Purkinje cell (primary cell): ENCODE measurements around the gene CLEC2D. TPM values are rescaled to one million over a fixed set of nuclear protein-coding genes. Genes with fewer than 3 reads are reported as not detected.

Source experiments
- polyA plus RNA-seq: library from polyadenylated mRNA; unstranded; fragments of >200 nt; fragmentation: Nextera tagmentation; gene quantifications from 2 replicates; pipeline ENCODE4 v1.2.1, GENCODE V29; 2014

Gene CLEC2D
- 4.9 TPM in 1 of 2 replicates, not detected in the other for polyA plus RNA-seq

DNA sequence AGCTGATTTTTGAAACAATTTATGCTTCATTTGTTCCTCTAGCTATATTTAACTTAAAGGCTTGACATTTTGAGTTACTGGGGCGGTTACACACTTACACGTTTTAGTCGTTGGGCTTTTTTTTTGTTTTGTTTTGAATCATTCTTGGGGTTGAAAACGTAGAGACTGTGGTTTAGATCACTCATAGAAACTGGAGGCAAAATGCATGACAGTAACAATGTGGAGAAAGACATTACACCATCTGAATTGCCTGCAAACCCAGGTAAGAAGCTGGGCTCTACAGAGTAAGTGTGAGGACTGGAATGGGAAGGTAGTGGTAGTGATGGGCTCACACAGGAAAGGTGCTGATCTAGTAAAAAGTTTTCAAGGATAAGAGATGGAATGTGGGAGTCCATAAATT, at the start of gene CLEC2D:
TSS of gene CLEC2D (plus strand) at position 180 of the 400 bp plus-strand sequence. CDS start at position 202, 22 bp downstream.

GRCh38 chr12:9732921-9733461, 63.5 kb downstream of the CLEC2D start, which contains the start of gene CLECL1:
Gene CLECL1 (minus strand): TSS chr12:9733097.

Other genes with a start within 250 kb of the CLEC2D start
- 0.23 TPM in 1 of 2 replicates, not detected in the other for gene KLRB1, start 61.8 kb upstream of the CLEC2D start, polyA plus RNA-seq
- gene CLECL1, start 63.4 kb downstream of the CLEC2D start, polyA plus RNA-seq, result not detected in 2 replicates
- gene CD69, start 91.2 kb downstream of the CLEC2D start, polyA plus RNA-seq, result 0.24 TPM in 1 of 2 replicates, not detected in the other
- not detected in 2 replicates for gene KLRF1, start 157.8 kb downstream of the CLEC2D start, polyA plus RNA-seq
- gene CLEC2B, start 199.6 kb downstream of the CLEC2D start, polyA plus RNA-seq, result 3.9 and 4.6 TPM in 2 replicates
- gene KLRF2, start 211.8 kb downstream of the CLEC2D start, polyA plus RNA-seq, result not detected in 2 replicates